ENCODE data around the gene ENTHD1. TPM values are rescaled to one million over a fixed set of nuclear protein-coding genes. Genes with fewer than 3 reads are reported as not detected.

The ENTHD1 gene
- total and polyA plus RNA-seq, 9 of the 15 experiments (the other 6 are each of a cell fraction or from before 2014, with no cell fraction given) = 0.13 to 0.98 (median 0.35) TPM

GRCh38 chr22:39935612-39936011 is 42.1 kb upstream of the ENTHD1 start:
- H3K9me3 ChIP-seq (replicated peaks; ENCODE audit: control insufficient read depth, insufficient read depth, low read depth, low read length) = no peaks in the 10 kb centered on the region
- in situ Hi-C loops (cut with MboI) (no loop called here), intact Hi-C loops (cut with micrococcal nuclease) (no loop called here)
- H3K4me3 ChIP-seq = no peak overlapping the region
- H4K20me1 ChIP-seq (replicated peaks; ENCODE audit: control insufficient read depth, insufficient read depth, low read length) = no peaks in the 10 kb centered on the region
- BruUV-seq (replicated peaks) = no TSS peak
- no peak for ATAC-seq
- no peak overlapping the region for H3K9ac ChIP-seq (ENCODE audit: insufficient read depth in 1 of 2, low read depth in 2 of 2, low read length in 2 of 2)
- no peaks in the 10 kb centered on the region for H3K27me3 ChIP-seq (ENCODE audit: control insufficient read depth in 2 of 2, insufficient read depth in 2 of 2, low read length in 2 of 2)
- H3K79me2 ChIP-seq (ENCODE audit: control insufficient read depth, insufficient read depth, low read length) = peaks cover 5% of the 10 kb centered on the region; the same call in 1 of the 3 replicates
- POLR2A ChIA-PET = interaction anchor here (0.6 kb wide), 1 partner anchor 9 kb away, joined by 4 read pairs; no protein-coding TSS in a partner anchor
- CTCF ChIA-PET (ENCODE audit: low intra/inter-chr PET ratio) = no interaction called here
- no peaks in the 10 kb centered on the region for H3K36me3 ChIP-seq (ENCODE audit: control insufficient read depth, insufficient read depth, low read length)
- no peaks in the 10 kb centered on the region for H3K9me1 ChIP-seq (ENCODE audit: control insufficient read depth, insufficient read depth, low read length)
- TF ChIP-seq CTCF (IDR thresholded peaks at IDR 0.05 in 2 of 3, conservative IDR thresholded peaks at IDR 0.05 in 1 of 3; ENCODE audit: insufficient read depth in 2 of 3, low read depth in 1 of 3, low read length in 3 of 3) (0 out of 6 replicates have a peak, but pooled peaks of 1 of the 3 experiments have one; percentile 14), FUS (optimal IDR thresholded peaks at IDR 0.05; ENCODE audit: low read depth, low read length) (no peak)
- DNase-seq (ENCODE audit: extremely low read depth in 1 of 4, low spot score in 3 of 4) = no peak
- peak overlapping the region; percentile 36; the same call in 1 of the 3 replicates for H3K27ac ChIP-seq (ENCODE audit: extremely low read depth, low read depth, low read length)
- peaks cover 10 to 53% of the 10 kb centered on the region in 2 experiments for H3K4me1 ChIP-seq (replicated peaks in 1 of 2; ENCODE audit: control insufficient read depth in 2 of 2, insufficient read depth in 2 of 2, low read length in 2 of 2)
- H3K4me2 ChIP-seq (ENCODE audit: insufficient read depth, low read length) = no peak overlapping the region
- peak overlapping the region; percentile 68 for H2AFZ ChIP-seq (ENCODE audit: low read depth, low read length)
- WGBS (ENCODE audit: insufficient coverage, low coverage, missing lambda C conversion rate) = 60% methylated on average over 4 of the region's 6 CpGs
- FAIRE-seq = no peak

GRCh38 chr22:39935116-39935515 is 41.6 kb upstream of the ENTHD1 start:
- intact Hi-C loops (cut with micrococcal nuclease) (no loop called here), in situ Hi-C loops (cut with MboI) (no loop called here)
- CTCF ChIA-PET (ENCODE audit: low intra/inter-chr PET ratio) = no interaction called here
- Histone ChIP-seq H3K4me1 (replicated peaks in 1 of 2; ENCODE audit: control insufficient read depth in 2 of 2, insufficient read depth in 2 of 2, low read length in 2 of 2) (peaks cover 11 to 52% of the 10 kb centered on the region in 2 experiments), H2AFZ (ENCODE audit: low read depth, low read length) (no peak overlapping the region), H4K20me1 (replicated peaks; ENCODE audit: control insufficient read depth, insufficient read depth, low read length) (no peaks in the 10 kb centered on the region), H3K4me3 (no peak overlapping the region), H3K9me3 (replicated peaks; ENCODE audit: control insufficient read depth, insufficient read depth, low read depth, low read length) (no peaks in the 10 kb centered on the region), H3K36me3 (ENCODE audit: control insufficient read depth, insufficient read depth, low read length) (no peaks in the 10 kb centered on the region), H3K9ac (ENCODE audit: insufficient read depth in 1 of 2, low read depth in 2 of 2, low read length in 2 of 2) (no peak overlapping the region), H3K9me1 (ENCODE audit: control insufficient read depth, insufficient read depth, low read length) (no peaks in the 10 kb centered on the region), H3K27ac (ENCODE audit: extremely low read depth, low read depth, low read length) (no peak overlapping the region), H3K4me2 (ENCODE audit: insufficient read depth, low read length) (no peak overlapping the region), H3K27me3 (ENCODE audit: control insufficient read depth in 2 of 2, insufficient read depth in 2 of 2, low read length in 2 of 2) (no peaks in the 10 kb centered on the region), H3K79me2 (ENCODE audit: control insufficient read depth, insufficient read depth, low read length) (peaks cover 5% of the 10 kb centered on the region; the same call in 1 of the 3 replicates)
- POLR2A ChIA-PET = interaction anchor here (0.6 to 2.5 kb wide), 4 partner anchors 7 to 432 kb away, joined by 3 to 7 read pairs (median 4); no protein-coding TSS in a partner anchor
- no peak for DNase-seq (ENCODE audit: extremely low read depth in 1 of 4, low spot score in 3 of 4)
- no peak for FAIRE-seq
- WGBS (ENCODE audit: insufficient coverage, low coverage, missing lambda C conversion rate) = 88% methylated on average over 4 of the region's 4 CpGs
- no peak for ATAC-seq
- no TSS peak for BruUV-seq (replicated peaks)
- no peak for TF ChIP-seq ZNF431 (CRISPR knock-in tag; IDR thresholded peaks at IDR 0.05)

All from K562 (cell line).